Neuronal stem cell (in vitro differentiated cells): ENCODE data around the gene APOBEC2.

Experiments
- DNase-seq: peaks from one replicate; pipeline ENCODE4 v3.0.0-alpha.2; 2013; ENCODE audit warnings: low spot score
- H2AFZ ChIP-seq: one replicate; pipeline ENCODE4 v1.6.1; 2013; ENCODE audit warnings: mild to moderate bottlenecking, low read length, inconsistent platforms
- H2AK5ac ChIP-seq: 2 replicates; pipeline ENCODE4 v1.6.1; 2013; ENCODE audit warnings: low read depth, mild to moderate bottlenecking, inconsistent platforms, low read length, moderate library complexity, mixed read lengths
- H2BK120ac ChIP-seq: 2 replicates; pipeline ENCODE4 v1.6.1; 2013; ENCODE audit warnings: low read depth, mild to moderate bottlenecking, inconsistent platforms, low read length, moderate library complexity, mixed read lengths
- H2BK12ac ChIP-seq: one replicate; pipeline ENCODE4 v1.6.1; 2013; ENCODE audit warnings: low read length, inconsistent platforms
- H2BK15ac ChIP-seq: 2 replicates; pipeline ENCODE4 v1.6.1; 2013; ENCODE audit warnings: mild to moderate bottlenecking, low read length, inconsistent platforms, mixed read lengths
- H2BK5ac ChIP-seq: one replicate; pipeline ENCODE4 v1.6.1; 2013; ENCODE audit warnings: inconsistent platforms, mild to moderate bottlenecking, low read length, moderate library complexity
- H3K14ac ChIP-seq: one replicate; pipeline ENCODE4 v1.6.1; 2013; ENCODE audit warnings: low read length, inconsistent platforms
- H3K18ac ChIP-seq: 2 replicates; pipeline ENCODE4 v1.6.1; 2013; ENCODE audit warnings: low read length, inconsistent platforms
- H3K23ac ChIP-seq: 2 replicates; pipeline ENCODE4 v1.6.1; 2013; ENCODE audit warnings: low read depth, mild to moderate bottlenecking, mixed read lengths, low read length, inconsistent platforms; ENCODE audit not compliant: poor library complexity
- H3K27ac ChIP-seq: replicated peaks from 3 replicates; pipeline ENCODE4 v1.5.1; 2013; ENCODE audit warnings: low read length, inconsistent platforms
- H3K27me3 ChIP-seq, 3 experiments: 2 replicates each; pipeline ENCODE4 v1.6.1; 2013; ENCODE audit warnings: low read length in 3 of 3, mild to moderate bottlenecking in 2 of 3, inconsistent platforms in 1 of 3, low read depth in 1 of 3, mixed read lengths in 1 of 3, moderate library complexity in 1 of 3; ENCODE audit not compliant: control insufficient read depth in 3 of 3, insufficient read depth in 3 of 3
- H3K36me3 ChIP-seq, 2 donors: replicated peaks in 1 of 2; 2 replicates each; pipeline ENCODE4 v1.6.1; 2013; ENCODE audit warnings: low read length in 2 of 2; ENCODE audit not compliant: control insufficient read depth in 2 of 2, insufficient read depth in 2 of 2
- H3K4ac ChIP-seq: 2 replicates; pipeline ENCODE4 v1.6.1; 2013; ENCODE audit warnings: inconsistent platforms, mild to moderate bottlenecking, low read length, moderate library complexity
- H3K4me1 ChIP-seq, 2 donors: 1 replicate in 1 of 2; 2 replicates in 1 of 2; pipeline ENCODE4 v1.6.1; 2013; ENCODE audit warnings: low read length in 2 of 2, low read depth in 1 of 2; ENCODE audit not compliant: control insufficient read depth in 2 of 2, insufficient read depth in 1 of 2
- H3K4me2 ChIP-seq: one replicate; pipeline ENCODE4 v1.6.1; 2013; ENCODE audit warnings: mild to moderate bottlenecking, low read length, inconsistent platforms; ENCODE audit not compliant: insufficient read depth, poor library complexity, severe bottlenecking
- H3K4me3 ChIP-seq, 2 donors: 2 replicates each; pipeline ENCODE4 v1.5.1; 2013; ENCODE audit warnings: low read length in 2 of 2, mild to moderate bottlenecking in 2 of 2, inconsistent platforms in 1 of 2, moderate library complexity in 1 of 2
- H3K79me1 ChIP-seq: one replicate; pipeline ENCODE4 v1.6.1; 2013; ENCODE audit warnings: low read depth, mild to moderate bottlenecking, inconsistent platforms, low read length, moderate library complexity
- H3K9ac ChIP-seq: one replicate; pipeline ENCODE4 v1.6.1; 2013; ENCODE audit warnings: mild to moderate bottlenecking, low read depth, low read length, inconsistent platforms; ENCODE audit not compliant: poor library complexity
- H3K9me3 ChIP-seq, 2 donors: replicated peaks in 1 of 2; 2 replicates each; pipeline versions ENCODE3 to v1.6.1; 2013; ENCODE audit warnings: low read length in 2 of 2, mild to moderate bottlenecking in 2 of 2, inconsistent platforms in 1 of 2, low read depth in 1 of 2, mixed read lengths in 1 of 2, moderate library complexity in 1 of 2; ENCODE audit not compliant: control insufficient read depth in 2 of 2, insufficient read depth in 1 of 2
- H4K8ac ChIP-seq: one replicate; pipeline ENCODE4 v1.6.1; 2013; ENCODE audit warnings: low read depth, mild to moderate bottlenecking, inconsistent platforms, low read length, moderate library complexity
- H4K91ac ChIP-seq: one replicate; pipeline ENCODE4 v1.6.1; 2013; ENCODE audit warnings: low read length, low read depth, mild to moderate bottlenecking, inconsistent platforms; ENCODE audit not compliant: poor library complexity
- WGBS, 2 donors: extraction: QIAGEN DNeasy Blood & Tissue Kit; methylation state at CpG; one replicate each; pipeline ENCODE4 v1.1.7; 2013; ENCODE audit warnings: missing lambda C conversion rate in 2 of 2, mixed read lengths in 1 of 2; ENCODE audit not compliant: insufficient read length in 2 of 2, insufficient replicate concordance in 1 of 2; ENCODE audit errors: extremely low coverage in 2 of 2; 5-methylcytosine and 5-hydroxymethylcytosine counted together

The APOBEC2 gene

DNA sequence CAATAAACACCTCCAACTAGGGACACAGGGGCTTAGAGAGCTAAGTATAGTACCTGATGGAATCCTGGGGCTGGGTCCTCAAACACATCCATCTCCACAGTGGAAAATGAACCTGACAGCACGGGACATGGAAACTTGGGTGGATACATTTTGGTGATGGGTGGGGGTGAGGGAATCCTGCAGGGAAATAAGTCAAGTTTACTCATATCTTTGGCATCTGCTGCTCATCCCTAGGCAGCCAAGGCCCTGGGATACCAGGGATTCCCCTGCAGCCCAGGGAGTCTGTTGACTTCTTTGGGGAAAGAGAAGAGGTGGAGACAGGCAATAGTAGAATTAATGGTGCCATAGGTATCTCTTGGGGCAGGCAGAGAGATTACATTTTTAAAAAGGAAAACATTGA lies 6.6 kb downstream of the APOBEC2 start:
- H2AFZ ChIP-seq = no peak overlapping the region
- H3K4ac ChIP-seq = no peak overlapping the region
- no peak overlapping the region for H2BK12ac ChIP-seq
- WGBS, 2 donors = no CpG with 5 or more reads among the region's 1 CpG
- peaks cover 0 to 2% of the 10 kb centered on the region in 2 donors for H3K4me1 ChIP-seq
- H2BK15ac ChIP-seq = no peak overlapping the region
- H3K4me2 ChIP-seq = no peak overlapping the region
- no peak overlapping the region for H2BK120ac ChIP-seq
- H3K14ac ChIP-seq = no peak overlapping the region
- no peak overlapping the region for H3K18ac ChIP-seq
- peaks cover 3 to 32% of the 10 kb centered on the region in 2 donors for H3K36me3 ChIP-seq
- H3K27me3 ChIP-seq = no peaks in the 10 kb centered on the region
- no peaks in the 10 kb centered on the region for H3K79me1 ChIP-seq
- H4K8ac ChIP-seq = no peak overlapping the region
- no peak overlapping the region for H2BK5ac ChIP-seq
- H3K9me3 ChIP-seq = no peaks in the 10 kb centered on the region
- H2AK5ac ChIP-seq = no peak overlapping the region
- no peak overlapping the region for H3K27ac ChIP-seq
- H3K4me3 ChIP-seq = no peak overlapping the region
- H3K9ac ChIP-seq = no peak overlapping the region
- H4K91ac ChIP-seq = no peak overlapping the region
- H3K23ac ChIP-seq = no peak overlapping the region
- DNase-seq = no peak

- H3K36me3 ChIP-seq = peaks cover 3 to 49% of the 10 kb centered on the region in 2 donors
- no peak overlapping the region for H2AK5ac ChIP-seq
- H4K8ac ChIP-seq = no peak overlapping the region
- no peak overlapping the region for H4K91ac ChIP-seq
- H3K18ac ChIP-seq = no peak overlapping the region
- no peak overlapping the region for H3K4ac ChIP-seq
- no peak overlapping the region for H3K14ac ChIP-seq
- H3K9ac ChIP-seq = no peak overlapping the region
- no peak overlapping the region for H2BK15ac ChIP-seq
- no peak overlapping the region for H2BK120ac ChIP-seq
- H3K27me3 ChIP-seq = no peaks in the 10 kb centered on the region
- no peaks in the 10 kb centered on the region for H3K79me1 ChIP-seq
- WGBS, 2 donors = no CpG with 5 or more reads among the region's 13 CpGs
- no peak overlapping the region for H2AFZ ChIP-seq
- peak overlapping the region in 1 of 2 donors; percentile 19 for H3K4me3 ChIP-seq
- no peak overlapping the region for H2BK12ac ChIP-seq
- no peaks in the 10 kb centered on the region for H3K9me3 ChIP-seq
- H3K4me1 ChIP-seq = peaks cover 0 to 2% of the 10 kb centered on the region in 2 donors
- H3K4me2 ChIP-seq = no peak overlapping the region
- H2BK5ac ChIP-seq = no peak overlapping the region
- no peak overlapping the region for H3K27ac ChIP-seq
- no peak overlapping the region for H3K23ac ChIP-seq
- no peak for DNase-seq
Measured at GRCh38 chr6:41061196-41061726, 8.3 kb downstream of the APOBEC2 start.

DNA sequence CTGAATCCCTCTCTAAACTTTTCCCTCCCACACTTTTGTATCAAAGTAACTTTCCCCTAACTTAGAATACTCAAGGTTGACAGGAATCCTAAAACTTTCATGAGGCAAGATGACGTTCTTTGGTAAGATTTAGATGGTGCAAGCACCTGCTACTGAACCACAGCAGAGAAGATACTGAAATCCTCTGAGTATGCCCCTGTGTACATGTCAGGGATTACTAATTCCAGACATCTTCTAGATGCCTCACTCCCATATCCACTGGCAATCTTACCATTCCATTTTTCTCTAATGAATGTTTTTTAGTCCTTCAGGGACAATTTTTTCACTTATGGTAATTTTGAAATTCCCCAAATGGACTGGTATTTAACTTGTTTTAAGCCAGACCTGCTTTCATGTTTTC lies 9.1 kb downstream of the APOBEC2 start:
- no peak overlapping the region for H2BK15ac ChIP-seq
- no peak overlapping the region for H3K23ac ChIP-seq
- no peak for DNase-seq

GRCh38 chr6:41063884-41064285 lies 10.9 kb downstream of the APOBEC2 start:
- peaks cover 5 to 75% of the 10 kb centered on the region in 2 donors for H3K36me3 ChIP-seq
- no peak overlapping the region for H2AFZ ChIP-seq
- no peak overlapping the region for H3K14ac ChIP-seq
- no peak overlapping the region for H2BK12ac ChIP-seq
- no peak overlapping the region for H4K91ac ChIP-seq
- H3K4me3 ChIP-seq = no peak overlapping the region
- H4K8ac ChIP-seq = no peak overlapping the region
- no CpG with 5 or more reads among the region's 2 CpGs for WGBS, 2 donors
- no peak for DNase-seq
- no peak overlapping the region for H2BK15ac ChIP-seq
- H3K27me3 ChIP-seq = no peaks in the 10 kb centered on the region
- no peaks in the 10 kb centered on the region for H3K79me1 ChIP-seq
- no peak overlapping the region for H2AK5ac ChIP-seq
- H3K23ac ChIP-seq = no peak overlapping the region
- no peak overlapping the region for H3K4me2 ChIP-seq
- peaks cover 0 to under 1% of the 10 kb centered on the region in 2 donors for H3K4me1 ChIP-seq
- H3K4ac ChIP-seq = no peak overlapping the region
- H3K27ac ChIP-seq = no peak overlapping the region
- no peak overlapping the region for H2BK120ac ChIP-seq
- H3K9me3 ChIP-seq = no peaks in the 10 kb centered on the region
- no peak overlapping the region for H2BK5ac ChIP-seq
- H3K9ac ChIP-seq = no peak overlapping the region
- H3K18ac ChIP-seq = no peak overlapping the region

More for the DNA sequence above, 9.1 kb downstream of the APOBEC2 start:
- no peak overlapping the region for H2AFZ ChIP-seq
- H3K18ac ChIP-seq = no peak overlapping the region
- H2AK5ac ChIP-seq = no peak overlapping the region
- WGBS, 2 donors = no CpG with 5 or more reads among the region's 1 CpG
- no peak overlapping the region for H4K91ac ChIP-seq
- H4K8ac ChIP-seq = no peak overlapping the region
- H3K4me2 ChIP-seq = no peak overlapping the region
- no peak overlapping the region for H3K14ac ChIP-seq
- H2BK5ac ChIP-seq = no peak overlapping the region
- peaks cover 3 to 57% of the 10 kb centered on the region in 2 donors for H3K36me3 ChIP-seq
- H3K4ac ChIP-seq = no peak overlapping the region
- no peak overlapping the region for H2BK12ac ChIP-seq
- H3K4me3 ChIP-seq = no peak overlapping the region
- H3K9ac ChIP-seq = no peak overlapping the region
- no peak overlapping the region for H3K27ac ChIP-seq
- peaks cover 0 to 2% of the 10 kb centered on the region in 2 donors for H3K4me1 ChIP-seq
- no peaks in the 10 kb centered on the region for H3K27me3 ChIP-seq
- no peaks in the 10 kb centered on the region for H3K79me1 ChIP-seq
- no peaks in the 10 kb centered on the region for H3K9me3 ChIP-seq
- H2BK120ac ChIP-seq = no peak overlapping the region
